ENCODE measurements around the gene CARTPT. TPM values are rescaled to one million over a fixed set of nuclear protein-coding genes. Genes with fewer than 3 reads are reported as not detected.

CARTPT gene
- total RNA-seq, 1 experiment from 2014 or later, result not detected

GRCh38 chr5:71695595-71695994 is 23.5 kb upstream of the CARTPT start:
- DNase-seq (ENCODE audit: unreplicated experiment), result no peak
- no peaks in the 10 kb centered on the region for H3K4me1 Mint-ChIP-seq (ENCODE audit: insufficient read depth, unreplicated experiment)
- POLR2A ChIA-PET, result interaction anchor here (0.7 kb wide), 1 partner anchor 60 kb away, joined by 4 read pairs; no protein-coding TSS in a partner anchor
- BruUV-seq (replicated peaks), result no TSS peak
- H3K27me3 Mint-ChIP-seq (ENCODE audit: insufficient read depth, unreplicated experiment), result peaks cover 74% of the 10 kb centered on the region
- H3K4me3 Mint-ChIP-seq (ENCODE audit: unreplicated experiment), result no peak overlapping the region
- H3K27ac Mint-ChIP-seq (ENCODE audit: low read depth, unreplicated experiment), result no peak overlapping the region
- H3K36me3 Mint-ChIP-seq (ENCODE audit: insufficient read depth, unreplicated experiment), result no peaks in the 10 kb centered on the region
- intact Hi-C loops (cut with micrococcal nuclease), result no loop called here
- CTCF ChIA-PET, result no interaction called here
- no peaks in the 10 kb centered on the region for H3K9me3 Mint-ChIP-seq (ENCODE audit: unreplicated experiment)
- TF ChIP-seq, protein P1, sequence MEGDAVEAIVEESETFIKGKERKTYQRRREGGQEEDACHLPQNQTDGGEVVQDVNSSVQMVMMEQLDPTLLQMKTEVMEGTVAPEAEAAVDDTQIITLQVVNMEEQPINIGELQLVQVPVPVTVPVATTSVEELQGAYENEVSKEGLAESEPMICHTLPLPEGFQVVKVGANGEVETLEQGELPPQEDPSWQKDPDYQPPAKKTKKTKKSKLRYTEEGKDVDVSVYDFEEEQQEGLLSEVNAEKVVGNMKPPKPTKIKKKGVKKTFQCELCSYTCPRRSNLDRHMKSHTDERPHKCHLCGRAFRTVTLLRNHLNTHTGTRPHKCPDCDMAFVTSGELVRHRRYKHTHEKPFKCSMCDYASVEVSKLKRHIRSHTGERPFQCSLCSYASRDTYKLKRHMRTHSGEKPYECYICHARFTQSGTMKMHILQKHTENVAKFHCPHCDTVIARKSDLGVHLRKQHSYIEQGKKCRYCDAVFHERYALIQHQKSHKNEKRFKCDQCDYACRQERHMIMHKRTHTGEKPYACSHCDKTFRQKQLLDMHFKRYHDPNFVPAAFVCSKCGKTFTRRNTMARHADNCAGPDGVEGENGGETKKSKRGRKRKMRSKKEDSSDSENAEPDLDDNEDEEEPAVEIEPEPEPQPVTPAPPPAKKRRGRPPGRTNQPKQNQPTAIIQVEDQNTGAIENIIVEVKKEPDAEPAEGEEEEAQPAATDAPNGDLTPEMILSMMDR (IDR thresholded peaks at IDR 0.05; ENCODE audit: unreplicated experiment), result no peak

- peaks cover 78% of the 10 kb centered on the region for H3K27me3 Mint-ChIP-seq (ENCODE audit: insufficient read depth, unreplicated experiment)
- H3K9me3 Mint-ChIP-seq (ENCODE audit: unreplicated experiment), result no peaks in the 10 kb centered on the region
- no peak overlapping the region for H3K4me3 Mint-ChIP-seq (ENCODE audit: unreplicated experiment)
- BruUV-seq (replicated peaks), result no TSS peak
- ChIA-PET CTCF (interaction anchor here (0.7 to 1.4 kb wide), 3 partner anchors 9 to 317 kb away, joined by 3 to 5 read pairs (median 4); no protein-coding TSS in a partner anchor), POLR2A (no interaction called here)
- no peaks in the 10 kb centered on the region for H3K36me3 Mint-ChIP-seq (ENCODE audit: insufficient read depth, unreplicated experiment)
- intact Hi-C loops (cut with micrococcal nuclease), result no loop called here
- DNase-seq (ENCODE audit: unreplicated experiment), result no peak
- H3K27ac Mint-ChIP-seq (ENCODE audit: low read depth, unreplicated experiment), result no peak overlapping the region
- no peaks in the 10 kb centered on the region for H3K4me1 Mint-ChIP-seq (ENCODE audit: insufficient read depth, unreplicated experiment)
- TF ChIP-seq, protein P1 (IDR thresholded peaks at IDR 0.05; ENCODE audit: unreplicated experiment), result peak; percentile 60
Observed at GRCh38 chr5:71697967-71698366, 21.1 kb upstream of the CARTPT start.

GRCh38 chr5:71699233-71699632 is 19.8 kb upstream of the CARTPT start:
- TF ChIP-seq, protein P1 (IDR thresholded peaks at IDR 0.05; ENCODE audit: unreplicated experiment), result no peak
- intact Hi-C loops (cut with micrococcal nuclease), result no loop called here
- BruUV-seq (replicated peaks), result no TSS peak
- no peaks in the 10 kb centered on the region for H3K36me3 Mint-ChIP-seq (ENCODE audit: insufficient read depth, unreplicated experiment)
- no peak overlapping the region for H3K27ac Mint-ChIP-seq (ENCODE audit: low read depth, unreplicated experiment)
- no peaks in the 10 kb centered on the region for H3K9me3 Mint-ChIP-seq (ENCODE audit: unreplicated experiment)
- H3K4me1 Mint-ChIP-seq (ENCODE audit: insufficient read depth, unreplicated experiment), result no peaks in the 10 kb centered on the region
- H3K27me3 Mint-ChIP-seq (ENCODE audit: insufficient read depth, unreplicated experiment), result peaks cover 79% of the 10 kb centered on the region
- no peak overlapping the region for H3K4me3 Mint-ChIP-seq (ENCODE audit: unreplicated experiment)
- ChIA-PET POLR2A (no interaction called here), CTCF (no interaction called here)
- DNase-seq (ENCODE audit: unreplicated experiment), result no peak

DNA sequence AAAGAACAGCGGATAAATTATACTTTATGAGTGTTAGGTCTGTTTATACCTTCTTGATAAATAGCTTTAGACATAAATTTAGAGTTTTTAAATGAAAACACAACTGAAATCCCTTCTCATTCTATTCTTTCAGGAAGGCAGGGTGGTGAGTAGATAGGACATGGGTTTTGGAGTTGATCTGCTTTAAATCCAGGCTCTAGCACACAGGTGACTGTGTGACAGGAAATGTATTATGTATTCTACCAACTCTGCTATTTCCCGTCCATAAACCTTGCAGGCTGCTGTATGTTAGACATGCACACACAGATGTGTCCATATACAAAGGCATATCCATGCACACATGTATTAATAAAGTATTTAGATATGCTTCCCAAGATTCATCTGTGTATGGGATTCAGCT is 19.3 kb upstream of the CARTPT start:
- DNase-seq (ENCODE audit: unreplicated experiment), result no peak
- Mint-ChIP-seq H3K27me3 (ENCODE audit: insufficient read depth, unreplicated experiment) (peaks cover 79% of the 10 kb centered on the region), H3K36me3 (ENCODE audit: insufficient read depth, unreplicated experiment) (no peaks in the 10 kb centered on the region), H3K9me3 (ENCODE audit: unreplicated experiment) (no peaks in the 10 kb centered on the region), H3K4me1 (ENCODE audit: insufficient read depth, unreplicated experiment) (no peaks in the 10 kb centered on the region), H3K27ac (ENCODE audit: low read depth, unreplicated experiment) (no peak overlapping the region), H3K4me3 (ENCODE audit: unreplicated experiment) (no peak overlapping the region)
- ChIA-PET POLR2A (no interaction called here), CTCF (no interaction called here)
- no TSS peak for BruUV-seq (replicated peaks)
- intact Hi-C loops (cut with micrococcal nuclease), result no loop called here
- TF ChIP-seq, protein P1 (IDR thresholded peaks at IDR 0.05; ENCODE audit: unreplicated experiment), result no peak

All from MCF 10A (cell line).